GM21717 (cell line): ENCODE data around the gene TMEM229A.
"Not testable (repeated sequence)": the region's sequence is repeated elsewhere in the genome, so short reads cannot be mapped to it uniquely, and the experiment has no call there.

Experiments used
- ATAC-seq: cut with Tn5 transposase; IDR thresholded peaks from one replicate; pipeline ENCODE4 v1.9.1; 2021; ENCODE audit warnings: mild to moderate bottlenecking, moderate library complexity; ENCODE audit not compliant: unreplicated experiment

TMEM229A gene

DNA sequence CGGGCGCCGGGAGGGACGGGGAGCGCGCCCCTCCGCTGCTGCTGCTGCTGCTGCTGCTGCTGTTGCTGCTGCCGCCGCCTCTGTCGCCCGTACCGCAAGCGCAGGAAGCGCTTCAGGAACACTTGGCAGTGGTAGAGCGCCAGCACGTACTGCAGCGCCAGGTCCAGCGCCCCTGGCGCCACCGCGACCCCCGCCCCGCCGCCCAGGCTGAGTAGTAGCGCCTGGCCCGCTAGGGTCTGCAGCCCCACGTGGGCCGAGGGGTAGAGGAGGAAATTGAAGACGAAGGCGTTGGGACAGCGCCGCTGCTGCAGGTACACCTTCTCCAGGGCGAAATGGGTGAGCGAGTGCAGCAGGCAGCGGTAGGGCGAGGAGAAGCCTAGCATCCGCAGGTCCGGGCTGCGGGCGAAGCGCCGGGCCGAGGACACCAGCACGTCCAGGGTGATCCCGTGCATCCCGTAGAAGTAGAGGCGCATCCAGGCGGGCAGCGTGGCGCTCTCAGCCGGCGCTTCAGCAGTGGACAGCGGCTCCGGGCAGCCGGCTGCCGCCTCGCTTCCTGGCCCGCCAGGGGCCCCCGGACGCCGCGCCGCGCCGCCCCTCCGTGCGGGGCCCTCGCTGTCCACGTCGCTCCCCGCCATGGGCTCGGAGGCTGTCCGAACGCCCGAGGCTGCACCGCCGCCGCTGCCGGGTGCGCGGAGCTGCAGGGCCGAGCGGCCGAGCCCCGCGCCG, at the start of gene TMEM229A:
Gene TMEM229A (minus strand): TSS at position 699 of the 726 bp plus-strand sequence. CDS start 64 bp downstream, at position 635.
- ATAC-seq = no peak

GRCh38 chr7:124082234-124082633, 49.4 kb upstream of the TMEM229A start:
- ATAC-seq = not testable (repeated sequence)

- no peak for ATAC-seq
These were observed 44.7 kb upstream of the TMEM229A start for GRCh38 chr7:124077546-124077945.

GRCh38 chr7:124076841-124077240, 44.0 kb upstream of the TMEM229A start:
- ATAC-seq = no peak

GRCh38 chr7:124074007-124074406, 41.1 kb upstream of the TMEM229A start:
- no peak for ATAC-seq

DNA sequence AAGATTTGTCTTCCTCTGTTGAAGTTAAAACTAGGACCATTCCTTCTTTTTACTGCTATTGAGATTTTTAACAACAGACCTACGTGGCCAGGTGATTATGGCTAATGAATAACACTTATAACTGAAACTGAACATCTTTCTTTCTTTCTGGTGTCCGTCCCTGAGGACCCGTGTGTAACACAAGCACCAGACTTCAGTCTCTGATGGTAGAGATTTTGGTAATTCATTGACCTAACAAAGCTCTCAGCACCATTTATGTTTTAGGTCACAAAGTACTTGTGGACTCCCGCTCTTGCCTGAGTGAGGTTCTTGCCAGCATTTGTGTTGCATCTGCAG, 40.4 kb upstream of the TMEM229A start:
- no peak for ATAC-seq

DNA sequence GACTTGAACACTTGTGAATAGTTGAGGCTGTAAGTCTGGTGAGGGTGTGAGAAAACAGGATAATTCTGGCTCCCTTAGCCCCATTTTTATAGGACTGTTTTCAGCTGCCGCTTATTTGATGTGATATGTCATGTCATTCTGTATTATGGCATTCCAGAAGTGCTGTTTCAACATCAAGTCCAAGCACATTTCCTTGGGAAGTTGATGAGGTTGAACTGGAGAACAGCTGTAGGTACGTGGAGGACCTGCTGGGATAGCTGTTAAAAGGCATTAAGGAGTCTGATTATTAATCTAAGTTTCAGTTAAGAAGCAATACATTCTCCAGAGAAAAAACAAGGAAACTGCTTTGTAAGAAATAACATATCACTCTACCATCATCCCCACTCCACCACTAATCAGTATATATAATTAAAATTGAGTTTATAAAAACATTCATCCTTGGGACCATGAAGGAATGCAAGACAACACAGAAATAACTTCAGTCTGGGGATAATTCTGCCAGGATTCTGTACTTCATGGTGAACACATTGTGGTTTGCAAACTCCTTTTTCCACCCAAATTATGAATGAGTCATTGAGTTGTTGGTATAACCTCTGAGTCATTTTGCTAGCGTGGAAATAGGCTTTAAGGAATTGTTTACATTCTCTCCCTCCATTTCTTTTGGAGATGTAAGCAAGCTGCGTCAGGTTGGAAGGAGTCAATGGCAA, 39.9 kb upstream of the TMEM229A start:
- no peak for ATAC-seq

DNA sequence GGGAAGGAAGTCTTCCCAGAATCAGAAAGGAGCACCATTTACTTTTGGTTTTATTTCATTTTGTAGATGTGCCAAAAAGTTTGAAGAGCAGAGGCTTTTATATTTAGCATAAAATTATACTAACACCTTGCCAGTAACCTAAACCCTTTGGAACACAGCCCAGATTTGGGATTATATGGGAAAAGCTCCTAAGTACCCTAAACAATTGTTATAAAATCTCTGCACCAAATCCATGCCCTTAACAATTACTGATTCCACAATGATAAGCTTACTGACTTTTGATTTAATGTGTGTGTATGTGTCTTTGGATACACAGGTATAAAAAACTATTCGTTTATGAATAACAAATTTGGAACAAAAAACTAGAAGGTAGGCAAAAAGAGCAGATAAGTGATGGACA, 39.0 kb upstream of the TMEM229A start:
- ATAC-seq = no peak

GRCh38 chr7:124062171-124062570, 29.3 kb upstream of the TMEM229A start:
- no peak for ATAC-seq

- ATAC-seq = no peak
These were observed 27.7 kb upstream of the TMEM229A start for GRCh38 chr7:124060528-124060927.

- ATAC-seq = peak; percentile 100
These were observed 26.5 kb upstream of the TMEM229A start for GRCh38 chr7:124059375-124059774.

DNA sequence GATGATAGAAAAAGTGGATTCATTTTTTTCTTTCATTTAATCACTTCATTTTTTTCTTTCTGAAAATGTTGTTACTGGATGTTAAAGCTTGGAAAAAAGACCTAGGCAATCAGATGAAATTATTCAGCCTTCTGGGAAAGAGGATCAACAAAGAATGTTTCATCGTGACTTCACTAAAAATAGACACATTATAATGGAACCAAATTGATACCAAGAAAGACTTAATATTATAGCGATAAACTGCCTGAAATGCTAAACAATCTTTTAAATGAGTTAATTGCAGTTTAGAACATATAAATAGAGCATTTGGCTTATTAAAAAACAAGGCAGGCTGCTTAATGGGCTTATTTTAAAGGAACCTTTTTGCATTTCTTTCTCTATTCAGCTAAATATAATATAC, 25.6 kb upstream of the TMEM229A start:
- no peak for ATAC-seq

- no peak for ATAC-seq
These were observed 25.0 kb upstream of the TMEM229A start for GRCh38 chr7:124057872-124058271.

- ATAC-seq = no peak
These were observed 23.4 kb upstream of the TMEM229A start for GRCh38 chr7:124056234-124056633.

- ATAC-seq = no peak
These were observed 19.0 kb upstream of the TMEM229A start for GRCh38 chr7:124051681-124052377.

DNA sequence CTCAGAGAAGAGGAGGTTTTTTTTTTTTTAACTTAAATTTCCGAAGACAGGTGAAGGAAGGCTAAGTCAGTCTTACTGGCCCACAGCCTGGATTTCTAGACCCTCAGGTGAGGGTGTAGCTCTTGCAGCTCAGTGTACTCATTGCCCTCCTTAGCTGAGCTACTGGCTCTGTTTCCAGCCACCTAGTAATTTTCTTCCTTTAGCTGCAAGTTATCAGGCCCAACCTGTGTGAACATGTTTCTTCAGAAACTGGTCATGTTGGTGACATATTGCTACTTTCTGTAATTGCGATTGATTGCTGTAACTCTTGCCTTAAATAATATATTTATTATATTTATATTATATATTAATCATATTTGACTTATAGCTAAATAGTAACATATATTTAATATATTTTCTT, 10.0 kb upstream of the TMEM229A start:
- no peak for ATAC-seq

- no peak for ATAC-seq
These were observed 8.6 kb upstream of the TMEM229A start for GRCh38 chr7:124041439-124041838.

DNA sequence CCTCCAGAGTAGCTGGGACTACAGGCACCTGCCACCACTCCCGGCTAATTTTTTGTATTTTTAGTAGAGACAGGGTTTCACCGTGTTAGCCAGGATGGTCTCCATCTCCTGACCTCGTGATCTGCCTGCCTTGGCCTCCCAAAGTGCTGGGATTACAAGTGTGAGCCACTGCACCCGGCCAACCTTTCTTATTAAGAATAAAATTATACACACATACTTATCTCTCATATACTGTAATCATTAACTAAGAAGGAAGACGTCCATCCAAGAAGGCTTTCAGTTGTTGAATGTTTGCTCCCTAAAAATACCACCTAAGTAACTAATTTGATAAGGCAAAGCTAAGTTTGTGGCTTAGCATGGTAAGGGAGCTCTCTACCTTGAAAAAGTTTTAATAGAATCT, 5.0 kb upstream of the TMEM229A start:
- not testable (repeated sequence) for ATAC-seq

DNA sequence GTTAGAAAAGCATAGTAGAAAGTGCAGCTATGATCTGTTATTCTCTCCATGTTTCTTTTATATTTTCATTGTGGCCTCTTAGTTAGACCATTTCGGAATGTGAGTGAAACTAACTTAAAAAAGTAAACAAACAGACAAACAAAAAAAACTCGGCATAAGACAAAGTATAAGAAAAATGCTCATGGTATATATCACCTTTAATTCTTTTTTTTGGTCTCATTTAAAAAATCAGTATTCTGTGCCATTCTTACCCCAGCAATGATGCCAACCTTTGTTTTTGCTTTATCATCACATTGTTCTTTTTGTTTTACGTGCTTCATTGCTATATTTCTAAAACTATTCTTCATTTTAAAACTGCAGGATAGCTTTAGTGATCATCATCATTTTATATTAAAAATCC, 2.8 kb upstream of the TMEM229A start:
- no peak for ATAC-seq

- no peak for ATAC-seq
These were observed 1.9 kb upstream of the TMEM229A start for GRCh38 chr7:124034754-124035100.

GRCh38 chr7:124033807-124034753, 1.2 kb upstream of the TMEM229A start:
- ATAC-seq = no peak
